Esophagus squamous epithelium (tissue), 5 donors: ENCODE data around the gene UAP1L1. TPM values are rescaled to one million over a fixed set of nuclear protein-coding genes. Genes with fewer than 3 reads are reported as not detected.

Experiments used
- DNase-seq: peaks from one replicate; lab custom pipeline; 2025; lab: John Stamatoyannopoulos, UW
- H3K27ac ChIP-seq, 4 donors: fragments of 200-600 bp; sonication (generic); one replicate each; pipeline ENCODE4 v1.5.1; 2016 to 2019; ENCODE audit warnings: mild to moderate bottlenecking in 1 of 4
- H3K27me3 ChIP-seq, 4 donors: fragments of 200-600 bp; sonication (generic); 1 replicate in 3 of 4; 2 replicates in 1 of 4; pipeline versions ENCODE4 v1.5.1 to v1.6.0; 2017 to 2021; ENCODE audit warnings: antibody characterized with exemption in 1 of 4
- H3K36me3 ChIP-seq, 3 donors: fragments of 200-600 bp; sonication (generic); one replicate each; pipeline ENCODE4 v1.5.1; 2016 to 2019
- H3K4me1 ChIP-seq, 3 donors: fragments of 200-600 bp; sonication (generic); one replicate each; pipeline ENCODE4 v1.5.1; 2017 to 2019
- H3K4me3 ChIP-seq, 4 donors: fragments of 200-600 bp; sonication (generic); 1 replicate in 3 of 4; 2 replicates in 1 of 4; pipeline ENCODE4 v1.5.1; 2016 to 2019; ENCODE audit warnings: mild to moderate bottlenecking in 2 of 4, moderate library complexity in 1 of 4
- H3K9me3 ChIP-seq, 3 donors: fragments of 200-600 bp; sonication (generic); one replicate each; pipeline ENCODE4 v1.5.1; 2016 to 2019
- CTCF ChIP-seq, 6 experiments: fragments of 450-650 bp in 4 of 6; fragments of 200-600 bp in 2 of 6; sonication (generic) in 2 of 6; IDR thresholded peaks; one replicate each; pipeline ENCODE4 v1.5.1; 2016 to 2019; ENCODE audit warnings: antibody characterized with exemption in 6 of 6, mild to moderate bottlenecking in 4 of 6, moderate library complexity in 4 of 6
- POLR2A ChIP-seq, 4 donors: fragments of 450-650 bp; IDR thresholded peaks; one replicate each; pipeline ENCODE4 v1.6.1; 2017; ENCODE audit warnings: antibody characterized with exemption in 4 of 4, mild to moderate bottlenecking in 4 of 4, moderate library complexity in 3 of 4
- WGBS, 2 donors: methylation state at CpG; one replicate each; pipeline ENCODE4 v1.1.5; 2018; 5-methylcytosine and 5-hydroxymethylcytosine counted together
- intact Hi-C: fragments of 100-400 bp; cut with DNase I; formaldehyde crosslinking; loops from one replicate; pipeline ENCODE4 v1.15.0; 2022
- total RNA-seq, 4 donors: library from RNA; depleted of rRNA; stranded (reverse); fragments of >200 nt; gene quantifications; one replicate each; pipeline ENCODE4 v1.1.0, GENCODE V29; 2016
- donor health status: DM: yes; HTN: yes; CAD: no.

UAP1L1 gene
- total RNA-seq, 4 donors from 2014 or later, result 2.2 to 4.7 (median 3.7) TPM

- no peak overlapping the region for H3K4me3 ChIP-seq
- H3K27ac ChIP-seq, result peak overlapping the region in 2 of 4 donors; percentile 51 to 90
- H3K4me1 ChIP-seq, result peaks cover 37 to 55% (median 41%) of the 10 kb centered on the region in 3 donors
- 66% methylated on average over 10 to 11 of the region's 11 CpGs for WGBS, 2 donors
- peaks cover 4 to 55% (median 5%) of the 10 kb centered on the region in 3 donors for H3K36me3 ChIP-seq
- no peaks in the 10 kb centered on the region for H3K27me3 ChIP-seq
- H3K9me3 ChIP-seq, result no peaks in the 10 kb centered on the region
- intact Hi-C loops, result no loop called here
- no peak for TF ChIP-seq POLR2A (IDR thresholded peaks at IDR 0.05)
- DNase-seq, result no peak
These were observed 12.1 kb downstream of the UAP1L1 start for GRCh38 chr9:137089232-137089947.

GRCh38 chr9:137095664-137096517 lies 18.6 kb downstream of the UAP1L1 start:
- peak in 3 of 6 experiments; percentile 9 to 19 (median 15) for TF ChIP-seq CTCF (IDR thresholded peaks at IDR 0.05)
- no peak for TF ChIP-seq POLR2A (IDR thresholded peaks at IDR 0.05)
- H3K27ac ChIP-seq, result peak overlapping the region in 2 of 4 donors; percentile 21 to 29
- 67 to 72% methylated on average over 23 to 28 of the region's 30 CpGs for WGBS, 2 donors
- H3K27me3 ChIP-seq, result no peaks in the 10 kb centered on the region
- H3K36me3 ChIP-seq, result peaks cover 9 to 98% (median 36%) of the 10 kb centered on the region in 3 donors
- DNase-seq, result no peak
- no peaks in the 10 kb centered on the region for H3K9me3 ChIP-seq
- intact Hi-C loops, result no loop called here
- peak overlapping the region in 1 of 4 donors; percentile 15 for H3K4me3 ChIP-seq
- no peaks in the 10 kb centered on the region for H3K4me1 ChIP-seq

GRCh38 chr9:137096785-137097546 lies 19.6 kb downstream of the UAP1L1 start:
- WGBS, 2 donors, result 91 to 95% methylated on average over 15 to 19 of the region's 31 CpGs
- Histone ChIP-seq H3K27me3 (no peaks in the 10 kb centered on the region), H3K9me3 (no peaks in the 10 kb centered on the region), H3K4me3 (no peak overlapping the region), H3K27ac (peak overlapping the region in 1 of 4 donors; percentile 29), H3K36me3 (peaks cover 18 to 100% (median 47%) of the 10 kb centered on the region in 3 donors), H3K4me1 (no peaks in the 10 kb centered on the region)
- intact Hi-C loops, result no loop called here
- DNase-seq, result no peak
- TF ChIP-seq CTCF (IDR thresholded peaks at IDR 0.05) (no peak), POLR2A (IDR thresholded peaks at IDR 0.05) (no peak)

- TF ChIP-seq CTCF (IDR thresholded peaks at IDR 0.05) (no peak), POLR2A (IDR thresholded peaks at IDR 0.05) (no peak)
- H3K27me3 ChIP-seq, result no peaks in the 10 kb centered on the region
- H3K27ac ChIP-seq, result no peak overlapping the region
- intact Hi-C loops, result no loop called here
- H3K4me1 ChIP-seq, result no peaks in the 10 kb centered on the region
- 88 to 100% methylated on average over 2 to 13 of the region's 20 CpGs for WGBS, 2 donors
- H3K4me3 ChIP-seq, result no peak overlapping the region
- H3K36me3 ChIP-seq, result peaks cover 19 to 100% (median 53%) of the 10 kb centered on the region in 3 donors
- H3K9me3 ChIP-seq, result no peaks in the 10 kb centered on the region
- DNase-seq, result no peak
These were observed 20.6 kb downstream of the UAP1L1 start for GRCh38 chr9:137097761-137098462.

- H3K27me3 ChIP-seq, result no peaks in the 10 kb centered on the region
- intact Hi-C loops, result no loop called here
- 92 to 94% methylated on average over 10 to 11 of the region's 14 CpGs for WGBS, 2 donors
- DNase-seq, result no peak
- peaks cover 28 to 100% (median 64%) of the 10 kb centered on the region in 3 donors for H3K36me3 ChIP-seq
- no peak overlapping the region for H3K4me3 ChIP-seq
- TF ChIP-seq POLR2A (IDR thresholded peaks at IDR 0.05) (no peak), CTCF (IDR thresholded peaks at IDR 0.05) (no peak)
- H3K9me3 ChIP-seq, result no peaks in the 10 kb centered on the region
- no peak overlapping the region for H3K27ac ChIP-seq
- no peaks in the 10 kb centered on the region for H3K4me1 ChIP-seq
These were observed 21.9 kb downstream of the UAP1L1 start for GRCh38 chr9:137099231-137099630.
